HUES6 (cell line): ENCODE data around the gene RMRP.

Source experiments
- H3K27ac ChIP-seq: 2 replicates; pipeline ENCODE4 v1.7.0; 2013; ENCODE audit warnings: low read depth, mild to moderate bottlenecking, low read length, inconsistent platforms
- H3K27me3 ChIP-seq: 2 replicates; pipeline ENCODE4 v1.6.1; 2013; ENCODE audit warnings: low read length; ENCODE audit not compliant: control insufficient read depth, insufficient read depth
- H3K36me3 ChIP-seq: 2 replicates; pipeline ENCODE4 v1.6.1; 2013; ENCODE audit warnings: low read length; ENCODE audit not compliant: control insufficient read depth, insufficient read depth
- H3K4me1 ChIP-seq: 2 replicates; pipeline ENCODE4 v1.6.1; 2013; ENCODE audit warnings: low read length; ENCODE audit not compliant: control insufficient read depth, insufficient read depth
- H3K4me3 ChIP-seq: 2 replicates; pipeline ENCODE4 v1.5.1; 2013; ENCODE audit warnings: low read depth, low read length
- H3K9ac ChIP-seq: one replicate; pipeline ENCODE4 v1.6.1; 2013; ENCODE audit warnings: mild to moderate bottlenecking, low read length
- H3K9me3 ChIP-seq: 2 replicates; pipeline ENCODE4 v1.6.1; 2013; ENCODE audit warnings: low read depth, low read length; ENCODE audit not compliant: control insufficient read depth, insufficient read depth

The RMRP gene

GRCh38 chr9:35686222-35687203, 28.7 kb upstream of the RMRP start:
- no peak overlapping the region for H3K4me3 ChIP-seq

GRCh38 chr9:35685506-35685905, 27.7 kb upstream of the RMRP start:
- Histone ChIP-seq H3K27me3 (no peaks in the 10 kb centered on the region), H3K27ac (no peak overlapping the region), H3K9me3 (no peaks in the 10 kb centered on the region), H3K36me3 (peaks cover 74% of the 10 kb centered on the region), H3K4me3 (no peak overlapping the region), H3K9ac (no peak overlapping the region), H3K4me1 (peaks cover 20% of the 10 kb centered on the region)

More at GRCh38 chr9:35686222-35687203, 28.7 kb upstream of the RMRP start:
- H3K36me3 ChIP-seq = peaks cover 71% of the 10 kb centered on the region
- H3K27me3 ChIP-seq = no peaks in the 10 kb centered on the region
- H3K9me3 ChIP-seq = no peaks in the 10 kb centered on the region
- no peak overlapping the region for H3K27ac ChIP-seq
- no peak overlapping the region for H3K9ac ChIP-seq
- peaks cover 13% of the 10 kb centered on the region; the same call in 1 of the 2 replicates for H3K4me1 ChIP-seq

- no peak overlapping the region for H3K9ac ChIP-seq
- no peaks in the 10 kb centered on the region for H3K27me3 ChIP-seq
- H3K4me3 ChIP-seq = no peak overlapping the region
- no peak overlapping the region for H3K27ac ChIP-seq
- H3K36me3 ChIP-seq = peaks cover 74% of the 10 kb centered on the region
- H3K4me1 ChIP-seq = peaks cover 26% of the 10 kb centered on the region
- no peaks in the 10 kb centered on the region for H3K9me3 ChIP-seq
Observed at GRCh38 chr9:35684921-35685320, 27.1 kb upstream of the RMRP start.

- Histone ChIP-seq H3K27ac (no peak overlapping the region), H3K4me1 (peaks cover 22% of the 10 kb centered on the region), H3K4me3 (no peak overlapping the region), H3K36me3 (peaks cover 69% of the 10 kb centered on the region), H3K9ac (no peak overlapping the region), H3K27me3 (no peaks in the 10 kb centered on the region), H3K9me3 (no peaks in the 10 kb centered on the region)
Observed at GRCh38 chr9:35683323-35683722, 25.5 kb upstream of the RMRP start.

GRCh38 chr9:35682520-35683315, 24.9 kb upstream of the RMRP start:
- Histone ChIP-seq H3K27me3 (no peaks in the 10 kb centered on the region), H3K9ac (no peak overlapping the region), H3K27ac (no peak overlapping the region), H3K4me3 (no peak overlapping the region), H3K4me1 (peaks cover 18% of the 10 kb centered on the region), H3K9me3 (no peaks in the 10 kb centered on the region), H3K36me3 (peaks cover 63% of the 10 kb centered on the region)

GRCh38 chr9:35682051-35682450, 24.2 kb upstream of the RMRP start:
- H3K9me3 ChIP-seq = no peaks in the 10 kb centered on the region
- peaks cover 18% of the 10 kb centered on the region for H3K4me1 ChIP-seq
- peaks cover 56% of the 10 kb centered on the region for H3K36me3 ChIP-seq
- H3K9ac ChIP-seq = no peak overlapping the region
- H3K4me3 ChIP-seq = no peak overlapping the region
- no peak overlapping the region for H3K27ac ChIP-seq
- no peaks in the 10 kb centered on the region for H3K27me3 ChIP-seq

- no peak overlapping the region for H3K4me3 ChIP-seq
- H3K4me1 ChIP-seq = peaks cover 19% of the 10 kb centered on the region
- H3K9ac ChIP-seq = peak overlapping the region; percentile 3
- H3K27ac ChIP-seq = no peak overlapping the region
- no peaks in the 10 kb centered on the region for H3K9me3 ChIP-seq
- H3K27me3 ChIP-seq = peaks cover 2% of the 10 kb centered on the region; the same call in 1 of the 2 replicates
- peaks cover 51% of the 10 kb centered on the region for H3K36me3 ChIP-seq
Observed at GRCh38 chr9:35681341-35682002, 23.7 kb upstream of the RMRP start.

GRCh38 chr9:35680331-35681105, 22.7 kb upstream of the RMRP start:
- peaks cover 6% of the 10 kb centered on the region for H3K27me3 ChIP-seq
- no peaks in the 10 kb centered on the region for H3K9me3 ChIP-seq
- no peak overlapping the region for H3K27ac ChIP-seq
- peaks cover 43% of the 10 kb centered on the region for H3K36me3 ChIP-seq
- H3K4me3 ChIP-seq = no peak overlapping the region
- no peak overlapping the region for H3K9ac ChIP-seq
- peaks cover 24% of the 10 kb centered on the region for H3K4me1 ChIP-seq

DNA sequence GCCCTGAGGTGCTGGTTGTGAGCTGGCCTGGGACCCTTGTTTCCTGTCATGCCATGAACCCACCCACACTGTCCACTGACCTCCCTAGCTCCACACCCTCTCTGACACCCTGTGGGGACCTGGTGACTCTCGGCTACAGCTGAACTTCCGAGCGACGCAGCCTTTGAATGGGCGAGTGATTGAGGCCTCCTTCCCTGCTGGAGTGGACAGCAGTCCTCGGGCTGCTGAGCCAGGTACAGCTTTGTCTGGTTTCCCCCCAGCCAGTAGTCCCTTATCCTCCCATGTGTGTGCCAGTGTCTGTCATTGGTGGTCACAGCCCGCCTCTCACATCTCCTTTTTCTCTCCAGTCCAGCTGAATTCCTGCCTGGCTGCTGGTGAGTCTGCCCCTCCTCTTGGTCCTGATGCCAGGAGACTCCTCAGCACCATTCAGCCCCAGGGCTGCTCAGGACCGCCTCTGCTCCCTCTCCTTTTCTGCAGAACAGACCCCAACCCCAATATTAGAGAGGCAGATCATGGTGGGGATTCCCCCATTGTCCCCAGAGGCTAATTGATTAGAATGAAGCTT, 22.0 kb upstream of the RMRP start:
- Histone ChIP-seq H3K27me3 (peaks cover 6% of the 10 kb centered on the region), H3K36me3 (peaks cover 36% of the 10 kb centered on the region), H3K4me3 (no peak overlapping the region), H3K9me3 (no peaks in the 10 kb centered on the region), H3K27ac (no peak overlapping the region), H3K9ac (no peak overlapping the region), H3K4me1 (peaks cover 24% of the 10 kb centered on the region)

- no peaks in the 10 kb centered on the region for H3K9me3 ChIP-seq
- H3K36me3 ChIP-seq = peaks cover 28% of the 10 kb centered on the region
- no peak overlapping the region for H3K27ac ChIP-seq
- H3K4me1 ChIP-seq = peaks cover 24% of the 10 kb centered on the region
- H3K9ac ChIP-seq = no peak overlapping the region
- no peak overlapping the region for H3K4me3 ChIP-seq
- peaks cover 13% of the 10 kb centered on the region for H3K27me3 ChIP-seq
Observed at GRCh38 chr9:35679091-35679490, 21.3 kb upstream of the RMRP start.
